ENCODE results near the gene WDR90. TPM values are rescaled to one million over a fixed set of nuclear protein-coding genes. Genes with fewer than 3 reads are reported as not detected.

WDR90 gene
- total and polyA plus RNA-seq, 4 donors, result 7.5 to 60.9 (median 23.4) TPM

DNA sequence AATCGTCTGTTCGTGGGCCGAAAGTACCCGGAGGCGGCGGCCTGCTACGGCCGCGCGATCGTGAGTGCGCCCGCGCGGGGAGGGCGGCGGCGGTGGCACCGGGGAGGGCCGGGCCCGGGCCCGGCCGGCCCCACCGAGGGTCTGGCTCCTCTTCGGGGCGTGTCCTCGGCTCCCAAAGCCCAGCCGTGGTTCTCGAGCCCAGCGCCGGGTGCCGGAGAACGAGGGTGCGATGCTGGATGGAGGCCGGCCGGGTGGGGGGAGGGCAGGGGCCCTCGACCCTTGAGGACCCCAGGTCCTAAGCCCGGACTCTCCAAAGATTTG lies 31.4 kb downstream of the WDR90 start:
- H3K9me3 ChIP-seq (ENCODE audit: control insufficient read depth, low read length), result no peaks in the 10 kb centered on the region
- ATAC-seq (ENCODE audit: low FRiP score) (no peak), DNase-seq (no peak)
- intact Hi-C loops (cut with DNase I), result no loop called here
- peak overlapping the region; percentile 67 to 73 for H3K4me3 ChIP-seq (ENCODE audit: low read length in 2 of 2)
- 0 to 1% methylated on average over 33 to 38 of the region's 38 CpGs for WGBS, 2 donors
- H3K27me3 ChIP-seq (ENCODE audit: control insufficient read depth in 1 of 2, insufficient read depth in 2 of 2, low read length in 1 of 2), result no peaks in the 10 kb centered on the region
- peak overlapping the region in 1 of 2 donors; percentile 19 for H3K27ac ChIP-seq (ENCODE audit: low read depth in 1 of 2, low read length in 2 of 2)
- peaks cover 0 to 5% of the 10 kb centered on the region in 2 donors for H3K36me3 ChIP-seq (ENCODE audit: control insufficient read depth in 1 of 2, insufficient read depth in 2 of 2, low read length in 1 of 2)
- H3K4me1 ChIP-seq (ENCODE audit: control insufficient read depth in 1 of 2, insufficient read depth in 2 of 2, low read length in 2 of 2), result no peaks in the 10 kb centered on the region

DNA sequence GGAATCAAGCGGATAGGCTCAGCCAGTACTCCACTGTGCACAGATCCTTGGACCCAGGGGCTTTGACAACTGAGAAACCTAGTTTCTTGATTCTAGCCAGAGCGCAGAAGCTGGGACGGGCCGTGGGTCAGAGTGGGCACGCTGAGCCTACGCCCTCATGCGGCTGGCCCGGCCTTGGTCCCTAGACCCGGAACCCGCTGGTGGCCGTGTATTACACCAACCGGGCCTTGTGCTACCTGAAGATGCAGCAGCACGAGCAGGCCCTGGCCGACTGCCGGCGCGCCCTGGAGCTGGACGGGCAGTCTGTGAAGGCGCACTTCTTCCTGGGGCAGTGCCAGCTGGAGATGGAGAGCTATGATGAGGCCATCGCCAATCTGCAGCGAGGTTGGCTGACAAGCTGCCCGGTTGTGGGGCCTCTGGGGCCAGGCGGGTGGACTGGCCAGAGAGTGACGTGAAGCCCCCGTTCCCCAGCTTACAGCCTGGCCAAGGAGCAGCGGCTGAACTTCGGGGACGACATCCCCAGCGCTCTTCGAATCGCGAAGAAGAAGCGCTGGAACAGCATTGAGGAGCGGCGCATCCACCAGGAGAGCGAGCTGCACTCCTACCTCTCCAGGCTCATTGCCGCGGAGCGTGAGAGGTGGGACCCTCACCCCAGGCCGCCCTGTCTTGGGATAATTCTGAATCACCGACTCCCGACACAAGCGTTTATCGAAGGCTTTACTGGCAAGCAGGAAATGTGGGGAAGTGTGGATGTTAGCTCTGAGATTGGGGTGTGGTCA lies 32.0 kb downstream of the WDR90 start:
- DNase-seq (no peak), ATAC-seq (ENCODE audit: low FRiP score) (no peak)
- Histone ChIP-seq H3K9me3 (ENCODE audit: control insufficient read depth, low read length) (no peaks in the 10 kb centered on the region), H3K36me3 (ENCODE audit: control insufficient read depth in 1 of 2, insufficient read depth in 2 of 2, low read length in 1 of 2) (peaks cover 0 to 5% of the 10 kb centered on the region in 2 donors), H3K27me3 (ENCODE audit: control insufficient read depth in 1 of 2, insufficient read depth in 2 of 2, low read length in 1 of 2) (no peaks in the 10 kb centered on the region), H3K4me3 (ENCODE audit: low read length in 2 of 2) (peak overlapping the region; percentile 67 to 73), H3K4me1 (ENCODE audit: control insufficient read depth in 1 of 2, insufficient read depth in 2 of 2, low read length in 2 of 2) (no peaks in the 10 kb centered on the region), H3K27ac (ENCODE audit: low read depth in 1 of 2, low read length in 2 of 2) (no peak overlapping the region)
- intact Hi-C loops (cut with DNase I), result no loop called here
- WGBS, 2 donors, result 42% methylated on average over 44 of the region's 44 CpGs

DNA sequence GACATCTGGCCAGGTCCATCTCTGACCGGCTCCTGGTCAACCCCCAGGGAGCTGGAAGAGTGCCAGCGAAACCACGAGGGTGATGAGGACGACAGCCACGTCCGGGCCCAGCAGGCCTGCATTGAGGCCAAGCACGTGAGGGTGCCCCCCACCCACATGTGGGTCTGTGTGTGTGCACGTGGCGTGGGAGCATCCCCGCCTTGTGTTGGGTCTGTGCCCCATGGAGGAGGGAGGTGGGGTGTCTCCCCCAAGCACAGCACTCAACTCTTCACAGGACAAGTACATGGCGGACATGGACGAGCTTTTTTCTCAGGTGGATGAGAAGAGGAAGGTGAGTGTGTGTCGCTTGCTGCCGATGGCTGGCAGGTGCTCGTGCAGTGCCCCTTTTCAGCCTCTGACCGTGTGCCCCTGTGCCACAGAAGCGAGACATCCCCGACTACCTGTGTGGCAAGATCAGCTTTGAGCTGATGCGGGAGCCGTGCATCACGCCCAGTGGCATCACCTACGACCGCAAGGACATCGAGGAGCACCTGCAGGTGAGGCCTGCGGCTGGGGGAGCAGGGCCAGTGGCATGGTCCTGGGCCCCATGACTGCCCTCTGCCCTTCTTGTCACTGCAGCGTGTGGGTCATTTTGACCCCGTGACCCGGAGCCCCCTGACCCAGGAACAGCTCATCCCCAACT lies 32.7 kb downstream of the WDR90 start:
- Histone ChIP-seq H3K9me3 (ENCODE audit: control insufficient read depth, low read length) (no peaks in the 10 kb centered on the region), H3K36me3 (ENCODE audit: control insufficient read depth in 1 of 2, insufficient read depth in 2 of 2, low read length in 1 of 2) (peaks cover 0 to 5% of the 10 kb centered on the region in 2 donors), H3K27ac (ENCODE audit: low read depth in 1 of 2, low read length in 2 of 2) (no peak overlapping the region), H3K4me1 (ENCODE audit: control insufficient read depth in 1 of 2, insufficient read depth in 2 of 2, low read length in 2 of 2) (no peaks in the 10 kb centered on the region), H3K4me3 (ENCODE audit: low read length in 2 of 2) (no peak overlapping the region), H3K27me3 (ENCODE audit: control insufficient read depth in 1 of 2, insufficient read depth in 2 of 2, low read length in 1 of 2) (no peaks in the 10 kb centered on the region)
- WGBS, 2 donors, result 76 to 78% methylated on average over 28 of the region's 28 CpGs
- no peak for ATAC-seq (ENCODE audit: low FRiP score)
- no peak for DNase-seq
- intact Hi-C loops (cut with DNase I), result no loop called here

DNA sequence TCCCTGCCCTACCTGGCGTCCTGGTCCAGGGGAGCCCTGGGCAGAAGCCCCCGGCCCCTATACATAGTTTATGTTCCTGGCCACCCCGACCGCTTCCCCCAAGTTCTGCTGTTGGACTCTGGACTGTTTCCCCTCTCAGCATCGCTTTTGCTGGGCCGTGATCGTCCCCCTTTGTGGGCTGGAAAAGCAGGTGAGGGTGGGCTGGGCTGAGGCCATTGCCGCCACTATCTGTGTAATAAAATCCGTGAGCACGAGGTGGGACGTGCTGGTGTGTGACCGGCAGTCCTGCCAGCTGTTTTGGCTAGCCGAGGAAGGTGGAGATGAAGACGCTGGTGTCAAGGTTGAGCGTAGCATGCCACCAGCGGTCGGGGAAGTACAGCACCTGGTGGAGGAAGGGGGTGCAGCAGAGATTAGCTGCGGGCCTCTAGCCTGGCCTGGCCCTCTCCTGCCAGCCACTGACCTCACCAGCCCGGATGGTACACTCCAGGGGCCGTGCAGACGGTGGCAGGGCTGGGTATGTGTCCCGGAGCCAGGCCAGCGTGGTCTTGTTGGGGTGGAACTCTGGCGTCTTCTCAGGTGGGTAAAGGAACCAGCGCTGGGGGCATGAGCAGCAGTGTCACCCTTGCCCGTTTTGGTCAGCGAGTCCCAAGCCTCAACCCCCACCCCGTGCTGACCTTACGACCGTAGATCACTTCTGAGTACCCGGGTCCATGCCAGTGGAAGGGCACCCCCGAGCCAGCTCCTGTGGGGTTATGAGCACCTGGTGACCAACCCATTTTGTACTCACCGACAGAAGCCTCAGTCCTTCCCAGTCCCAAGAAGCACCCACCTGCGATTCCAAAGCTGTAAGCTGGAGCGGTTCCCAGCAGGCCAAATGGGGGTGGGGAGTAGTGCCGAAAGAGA lies 33.6 kb downstream of the WDR90 start:
- H3K27ac ChIP-seq (ENCODE audit: low read depth in 1 of 2, low read length in 2 of 2), result no peak overlapping the region
- WGBS, 2 donors, result 82% methylated on average over 36 of the region's 36 CpGs
- intact Hi-C loops (cut with DNase I), result no loop called here
- no peaks in the 10 kb centered on the region for H3K9me3 ChIP-seq (ENCODE audit: control insufficient read depth, low read length)
- DNase-seq (no peak), ATAC-seq (ENCODE audit: low FRiP score) (no peak)
- no peaks in the 10 kb centered on the region for H3K4me1 ChIP-seq (ENCODE audit: control insufficient read depth in 1 of 2, insufficient read depth in 2 of 2, low read length in 2 of 2)
- peaks cover 0 to 5% of the 10 kb centered on the region in 2 donors for H3K36me3 ChIP-seq (ENCODE audit: control insufficient read depth in 1 of 2, insufficient read depth in 2 of 2, low read length in 1 of 2)
- no peak overlapping the region for H3K4me3 ChIP-seq (ENCODE audit: low read length in 2 of 2)
- no peaks in the 10 kb centered on the region for H3K27me3 ChIP-seq (ENCODE audit: control insufficient read depth in 1 of 2, insufficient read depth in 2 of 2, low read length in 1 of 2)

DNA sequence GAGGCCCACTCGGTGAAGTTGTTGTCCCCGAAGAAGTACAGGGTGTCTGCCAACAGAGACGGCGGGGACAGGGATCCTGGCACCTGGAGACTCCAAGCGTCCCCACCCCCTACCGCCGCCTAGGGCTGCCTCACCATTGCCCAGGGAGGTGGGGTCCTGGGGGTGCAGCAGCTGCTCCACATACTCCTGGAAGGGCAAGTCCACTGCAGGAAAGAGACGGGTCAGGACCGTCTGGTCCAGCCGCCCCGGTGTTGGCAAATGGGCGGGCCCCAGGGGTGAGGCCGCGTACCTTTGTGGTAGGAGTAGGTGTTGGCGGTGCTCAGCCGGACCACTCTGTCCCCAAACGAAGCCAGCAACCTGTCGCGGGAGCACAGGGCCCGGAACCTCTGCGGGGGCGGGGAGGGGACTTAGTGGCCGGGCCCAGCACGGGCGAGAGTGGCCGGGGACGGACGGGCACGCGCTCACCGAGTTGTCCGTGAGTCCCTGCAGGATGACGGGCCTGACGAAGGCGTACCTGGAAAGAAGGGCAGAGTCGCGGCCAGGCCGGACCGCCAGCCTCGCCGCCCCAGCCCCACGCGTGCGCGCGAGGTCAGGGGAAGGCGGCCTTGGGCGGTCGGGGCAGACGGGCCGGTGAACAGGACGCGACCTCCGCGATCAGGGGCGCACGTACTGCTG lies 34.4 kb downstream of the WDR90 start:
- H3K27ac ChIP-seq (ENCODE audit: low read depth in 1 of 2, low read length in 2 of 2), result no peak overlapping the region
- WGBS, 2 donors, result 16 to 20% methylated on average over 40 to 57 of the region's 57 CpGs
- H3K36me3 ChIP-seq (ENCODE audit: control insufficient read depth in 1 of 2, insufficient read depth in 2 of 2, low read length in 1 of 2), result peaks cover 0 to 5% of the 10 kb centered on the region in 2 donors
- ATAC-seq (ENCODE audit: low FRiP score) (no peak), DNase-seq (no peak)
- no peaks in the 10 kb centered on the region for H3K4me1 ChIP-seq (ENCODE audit: control insufficient read depth in 1 of 2, insufficient read depth in 2 of 2, low read length in 2 of 2)
- H3K9me3 ChIP-seq (ENCODE audit: control insufficient read depth, low read length), result no peaks in the 10 kb centered on the region
- H3K27me3 ChIP-seq (ENCODE audit: control insufficient read depth in 1 of 2, insufficient read depth in 2 of 2, low read length in 1 of 2), result no peaks in the 10 kb centered on the region
- intact Hi-C loops (cut with DNase I), result no loop called here
- H3K4me3 ChIP-seq (ENCODE audit: low read length in 2 of 2), result peak overlapping the region; percentile 37 to 53

DNA sequence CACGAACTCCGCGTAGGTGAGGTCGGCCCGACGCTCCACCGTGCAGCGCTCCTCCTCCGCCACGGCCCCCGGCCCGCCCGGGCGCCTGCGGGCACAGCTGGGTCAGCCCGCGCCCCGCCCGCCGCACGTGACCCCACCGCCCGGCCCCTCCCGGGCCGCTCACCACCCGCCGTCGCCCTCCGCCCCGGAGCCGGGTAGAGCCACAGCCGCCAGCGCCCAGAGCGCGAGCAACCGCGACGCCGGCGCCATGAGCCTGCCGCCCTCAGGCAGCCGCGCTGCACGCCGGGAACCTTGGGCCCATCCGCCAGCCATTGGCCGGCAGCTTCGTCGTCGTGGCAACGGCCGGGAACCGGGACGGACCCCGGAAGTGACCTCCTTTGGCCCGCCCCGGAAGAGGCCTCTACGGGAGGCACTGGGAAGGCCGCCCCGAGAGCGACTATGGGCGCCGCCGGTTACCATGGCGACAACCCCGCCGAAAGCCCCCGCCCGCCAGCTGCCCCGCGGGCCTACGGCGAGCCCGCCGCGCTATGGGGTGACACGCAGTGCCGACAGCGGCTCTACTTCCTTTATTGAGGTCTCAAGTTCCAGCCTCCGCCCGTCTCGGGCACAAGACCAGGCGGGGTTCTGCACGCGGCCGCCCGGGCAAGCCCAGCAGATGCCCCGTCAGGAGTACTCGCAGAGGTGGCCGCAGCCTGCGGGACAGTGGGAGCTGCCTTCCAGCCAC lies 35.1 kb downstream of the WDR90 start, which contains the start of gene JMJD8:
Gene JMJD8, minus strand, starts transcription at position 264 of the 724 bp plus-strand sequence. Its CDS starts 15 bp downstream, at position 249.
- DNase-seq (peak; percentile 99 to 100), ATAC-seq (ENCODE audit: low FRiP score) (peak; percentile 85)
- WGBS, 2 donors, result 3 to 4% methylated on average over 66 to 91 of the region's 91 CpGs
- H3K27ac ChIP-seq (ENCODE audit: low read depth in 1 of 2, low read length in 2 of 2), result peak within 1 kb of the TSS in 1 of 2 donors; percentile 28
- H3K4me3 ChIP-seq (ENCODE audit: low read length in 2 of 2), result peak within 1 kb of the TSS; percentile 37 to 53
- no peaks in the 10 kb centered on the region for H3K4me1 ChIP-seq (ENCODE audit: control insufficient read depth in 1 of 2, insufficient read depth in 2 of 2, low read length in 2 of 2)
- no peaks in the 10 kb centered on the region for H3K27me3 ChIP-seq (ENCODE audit: control insufficient read depth in 1 of 2, insufficient read depth in 2 of 2, low read length in 1 of 2)
- peaks cover 0 to 5% of the 10 kb centered on the region in 2 donors for H3K36me3 ChIP-seq (ENCODE audit: control insufficient read depth in 1 of 2, insufficient read depth in 2 of 2, low read length in 1 of 2)
- intact Hi-C loops (cut with DNase I), result no loop called here
- no peaks in the 10 kb centered on the region for H3K9me3 ChIP-seq (ENCODE audit: control insufficient read depth, low read length)

DNA sequence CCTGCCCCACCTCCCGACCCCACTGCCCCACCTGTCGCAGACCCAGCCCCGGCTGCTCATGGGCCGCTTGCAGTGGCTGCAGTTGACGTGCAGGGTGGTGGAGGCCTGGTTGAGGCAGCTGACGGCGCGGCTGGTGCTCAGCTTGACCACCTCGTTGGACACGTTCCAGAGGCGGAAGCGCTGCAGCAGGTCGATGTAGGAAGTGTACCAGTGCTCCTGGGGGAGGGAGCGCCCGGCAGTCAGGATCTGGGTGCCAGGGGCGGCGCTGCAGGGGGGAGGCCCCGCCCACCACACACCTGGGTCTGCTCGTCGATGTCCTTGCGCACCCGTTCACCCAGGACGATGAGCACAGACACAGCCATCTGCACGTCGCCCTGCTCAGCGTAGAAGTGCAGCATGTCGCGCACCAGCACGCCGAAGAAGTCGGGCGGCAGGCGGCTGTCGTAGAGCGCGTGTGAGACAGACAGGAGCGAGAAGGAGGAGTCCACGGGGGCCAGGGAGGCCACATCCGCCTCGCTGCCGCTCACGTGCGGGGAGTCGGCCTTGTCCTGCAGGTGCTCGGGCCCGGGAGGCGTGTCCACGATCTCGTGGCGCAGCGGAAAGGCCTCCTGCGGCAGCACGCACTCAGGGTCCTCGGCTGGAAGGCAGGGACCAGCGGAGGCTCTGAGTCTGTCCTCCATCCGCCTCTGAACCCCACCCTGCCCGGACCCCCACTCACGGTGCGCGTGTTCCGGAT lies 36.0 kb downstream of the WDR90 start:
- peak in 1 of 2 donors; percentile 71 for DNase-seq
- no peak overlapping the region for H3K27ac ChIP-seq (ENCODE audit: low read depth in 1 of 2, low read length in 2 of 2)
- intact Hi-C loops (cut with DNase I), result no loop called here
- no peak for ATAC-seq (ENCODE audit: low FRiP score)
- H3K9me3 ChIP-seq (ENCODE audit: control insufficient read depth, low read length), result no peaks in the 10 kb centered on the region
- 94 to 95% methylated on average over 55 to 61 of the region's 61 CpGs for WGBS, 2 donors
- H3K27me3 ChIP-seq (ENCODE audit: control insufficient read depth in 1 of 2, insufficient read depth in 2 of 2, low read length in 1 of 2), result no peaks in the 10 kb centered on the region
- H3K4me3 ChIP-seq (ENCODE audit: low read length in 2 of 2), result no peak overlapping the region
- no peaks in the 10 kb centered on the region for H3K4me1 ChIP-seq (ENCODE audit: control insufficient read depth in 1 of 2, insufficient read depth in 2 of 2, low read length in 2 of 2)
- H3K36me3 ChIP-seq (ENCODE audit: control insufficient read depth in 1 of 2, insufficient read depth in 2 of 2, low read length in 1 of 2), result peaks cover 0 to 5% of the 10 kb centered on the region in 2 donors
